ENCODE data around the gene ZSWIM5.

DNA sequence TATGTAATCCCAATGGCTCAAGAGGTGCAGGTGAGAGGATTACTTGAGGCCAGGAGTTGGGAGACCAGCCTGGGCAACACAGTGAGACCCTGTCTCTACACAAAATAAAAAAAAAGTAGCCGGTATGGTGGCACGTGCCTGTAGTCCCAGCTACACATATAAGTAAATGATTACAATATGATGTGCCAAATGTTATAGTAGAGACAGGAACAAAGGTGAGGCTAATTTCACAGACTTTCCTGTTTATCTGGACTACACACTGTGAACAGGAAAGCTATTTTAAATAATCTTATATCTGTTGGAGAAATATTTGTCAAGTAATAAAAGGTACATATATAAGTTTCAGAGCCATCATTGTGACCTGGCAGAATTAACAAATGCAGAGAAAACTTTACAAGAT, 116.7 kb downstream of the ZSWIM5 start:
- TF ChIP-seq, protein P1, sequence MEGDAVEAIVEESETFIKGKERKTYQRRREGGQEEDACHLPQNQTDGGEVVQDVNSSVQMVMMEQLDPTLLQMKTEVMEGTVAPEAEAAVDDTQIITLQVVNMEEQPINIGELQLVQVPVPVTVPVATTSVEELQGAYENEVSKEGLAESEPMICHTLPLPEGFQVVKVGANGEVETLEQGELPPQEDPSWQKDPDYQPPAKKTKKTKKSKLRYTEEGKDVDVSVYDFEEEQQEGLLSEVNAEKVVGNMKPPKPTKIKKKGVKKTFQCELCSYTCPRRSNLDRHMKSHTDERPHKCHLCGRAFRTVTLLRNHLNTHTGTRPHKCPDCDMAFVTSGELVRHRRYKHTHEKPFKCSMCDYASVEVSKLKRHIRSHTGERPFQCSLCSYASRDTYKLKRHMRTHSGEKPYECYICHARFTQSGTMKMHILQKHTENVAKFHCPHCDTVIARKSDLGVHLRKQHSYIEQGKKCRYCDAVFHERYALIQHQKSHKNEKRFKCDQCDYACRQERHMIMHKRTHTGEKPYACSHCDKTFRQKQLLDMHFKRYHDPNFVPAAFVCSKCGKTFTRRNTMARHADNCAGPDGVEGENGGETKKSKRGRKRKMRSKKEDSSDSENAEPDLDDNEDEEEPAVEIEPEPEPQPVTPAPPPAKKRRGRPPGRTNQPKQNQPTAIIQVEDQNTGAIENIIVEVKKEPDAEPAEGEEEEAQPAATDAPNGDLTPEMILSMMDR (IDR thresholded peaks at IDR 0.05) = no peak
- TF ChIP-seq POLR2A (IDR thresholded peaks at IDR 0.05) (no peak), POLR2AphosphoS5 (IDR thresholded peaks at IDR 0.05) (no peak)

Data from upper lobe of left lung (tissue), 4 donors.